Fibroblast of pulmonary artery (primary cell): ENCODE data around the gene DYNLL2.
"Not testable (repeated sequence)": the region's sequence is repeated elsewhere in the genome, so short reads cannot be mapped to it uniquely, and the experiment has no call there.

ENCODE experiments used
- DNase-seq: peaks from one replicate; pipeline ENCODE4 v3.0.0-alpha.2; 2010; ENCODE audit warnings: low read depth
- H3K4me3 ChIP-seq: replicated peaks from 2 replicates; pipeline ENCODE4 v1.5.1; 2011; ENCODE audit warnings: low read depth, mild to moderate bottlenecking, control low read depth, low read length, moderate library complexity
- TF ChIP-seq, protein P1 (sequence below): IDR thresholded peaks from 2 replicates; pipeline ENCODE4 v1.5.1; 2011; ENCODE audit warnings: mild to moderate bottlenecking, control low read depth, low read length, inconsistent platforms; ENCODE audit errors: missing control alignments

Gene DYNLL2

DNA sequence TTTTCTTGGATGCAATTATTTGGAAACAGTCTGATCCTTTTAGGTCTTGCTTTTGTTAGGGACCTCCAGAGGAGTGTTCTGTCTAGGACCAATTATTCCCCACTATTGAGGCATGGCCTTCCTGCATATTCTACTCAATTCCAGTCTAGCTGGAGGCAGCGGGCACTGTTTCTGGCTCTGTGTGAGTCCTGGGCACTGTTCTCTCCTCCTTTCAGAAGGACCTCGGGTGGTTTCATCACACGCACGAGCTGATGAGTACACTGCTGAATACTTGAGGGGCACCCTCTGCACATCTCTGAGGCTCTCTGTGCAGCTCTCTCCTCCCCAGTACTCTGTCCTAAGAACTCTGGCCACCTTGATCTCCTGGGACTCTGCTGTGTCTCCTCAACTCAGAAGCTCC, 30.7 kb downstream of the DYNLL2 start:
- DNase-seq: no peak
- no peak overlapping the region for H3K4me3 ChIP-seq
- TF ChIP-seq, protein P1, sequence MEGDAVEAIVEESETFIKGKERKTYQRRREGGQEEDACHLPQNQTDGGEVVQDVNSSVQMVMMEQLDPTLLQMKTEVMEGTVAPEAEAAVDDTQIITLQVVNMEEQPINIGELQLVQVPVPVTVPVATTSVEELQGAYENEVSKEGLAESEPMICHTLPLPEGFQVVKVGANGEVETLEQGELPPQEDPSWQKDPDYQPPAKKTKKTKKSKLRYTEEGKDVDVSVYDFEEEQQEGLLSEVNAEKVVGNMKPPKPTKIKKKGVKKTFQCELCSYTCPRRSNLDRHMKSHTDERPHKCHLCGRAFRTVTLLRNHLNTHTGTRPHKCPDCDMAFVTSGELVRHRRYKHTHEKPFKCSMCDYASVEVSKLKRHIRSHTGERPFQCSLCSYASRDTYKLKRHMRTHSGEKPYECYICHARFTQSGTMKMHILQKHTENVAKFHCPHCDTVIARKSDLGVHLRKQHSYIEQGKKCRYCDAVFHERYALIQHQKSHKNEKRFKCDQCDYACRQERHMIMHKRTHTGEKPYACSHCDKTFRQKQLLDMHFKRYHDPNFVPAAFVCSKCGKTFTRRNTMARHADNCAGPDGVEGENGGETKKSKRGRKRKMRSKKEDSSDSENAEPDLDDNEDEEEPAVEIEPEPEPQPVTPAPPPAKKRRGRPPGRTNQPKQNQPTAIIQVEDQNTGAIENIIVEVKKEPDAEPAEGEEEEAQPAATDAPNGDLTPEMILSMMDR: no peak

DNA sequence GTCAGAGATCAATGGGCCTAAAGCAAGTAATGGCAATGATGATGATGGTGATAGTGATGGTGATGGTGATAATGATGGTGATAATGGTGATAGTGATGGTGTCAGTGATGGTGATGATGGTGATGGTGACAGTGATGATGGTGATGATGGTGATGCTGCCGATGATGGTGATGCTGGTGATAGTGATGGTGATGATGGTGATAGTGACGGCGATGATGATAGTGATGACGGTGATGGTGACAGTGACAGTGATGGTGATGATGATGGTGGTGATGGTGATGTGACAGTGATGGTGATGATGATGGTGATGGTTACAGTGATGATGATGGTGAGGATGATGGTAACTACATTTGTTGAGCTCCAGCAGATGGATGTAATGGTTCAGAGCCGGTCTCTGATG, 34.2 kb downstream of the DYNLL2 start:
- H3K4me3 ChIP-seq: no peak overlapping the region
- TF ChIP-seq, protein P1: no peak
- no peak for DNase-seq

DNA sequence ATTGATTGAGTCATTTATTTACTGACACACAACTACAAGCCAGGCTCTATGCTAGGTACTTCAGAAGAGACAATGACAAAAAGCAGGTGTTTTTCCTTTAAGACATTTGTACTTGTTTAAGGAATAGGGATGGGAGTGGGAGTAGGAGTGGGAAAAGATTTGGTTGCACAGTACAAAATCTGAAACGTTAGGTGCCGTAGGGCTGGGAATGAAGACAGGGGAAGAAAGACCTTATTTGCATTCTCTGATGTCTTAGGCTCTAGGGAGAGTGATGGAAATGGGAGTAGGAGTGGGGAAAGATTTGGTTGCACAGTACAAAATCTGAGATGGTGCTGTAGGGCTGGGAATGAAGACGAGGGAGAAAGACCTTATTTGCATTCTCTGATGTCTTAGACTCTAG, 36.3 kb downstream of the DYNLL2 start:
- DNase-seq: no peak
- no peak overlapping the region for H3K4me3 ChIP-seq
- TF ChIP-seq, protein P1: no peak

DNA sequence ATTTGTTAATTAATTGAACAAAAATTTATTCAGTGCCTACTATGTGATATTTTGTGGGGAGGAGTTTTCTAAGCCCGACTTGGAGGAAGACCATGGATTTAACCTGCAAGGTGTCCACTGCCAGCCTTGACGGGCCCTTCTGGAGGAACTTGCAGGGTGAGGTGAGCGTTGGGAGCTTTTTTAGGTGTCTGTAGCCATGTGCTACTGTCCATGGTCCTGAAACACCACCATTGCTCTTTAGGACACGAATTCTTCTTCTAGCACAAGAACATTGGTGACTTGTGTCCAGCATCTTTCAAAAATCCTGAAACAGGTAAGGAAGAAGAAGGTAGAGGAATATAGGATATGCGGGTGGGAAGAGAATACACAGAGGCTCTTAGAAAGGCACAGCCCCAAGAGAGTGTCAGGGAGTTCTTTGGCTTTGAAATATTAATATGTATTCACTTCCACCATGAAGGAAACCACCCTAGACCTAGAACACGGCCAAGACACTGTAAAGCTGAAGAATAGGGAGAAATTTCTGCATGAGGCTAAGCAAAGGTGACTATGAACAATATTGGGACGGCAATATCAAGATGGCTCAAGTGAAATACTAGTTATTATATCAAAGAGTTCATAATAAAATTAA, 37.1 kb downstream of the DYNLL2 start:
- DNase-seq: peak; percentile 79
- no peak overlapping the region for H3K4me3 ChIP-seq
- TF ChIP-seq, protein P1: no peak

DNA sequence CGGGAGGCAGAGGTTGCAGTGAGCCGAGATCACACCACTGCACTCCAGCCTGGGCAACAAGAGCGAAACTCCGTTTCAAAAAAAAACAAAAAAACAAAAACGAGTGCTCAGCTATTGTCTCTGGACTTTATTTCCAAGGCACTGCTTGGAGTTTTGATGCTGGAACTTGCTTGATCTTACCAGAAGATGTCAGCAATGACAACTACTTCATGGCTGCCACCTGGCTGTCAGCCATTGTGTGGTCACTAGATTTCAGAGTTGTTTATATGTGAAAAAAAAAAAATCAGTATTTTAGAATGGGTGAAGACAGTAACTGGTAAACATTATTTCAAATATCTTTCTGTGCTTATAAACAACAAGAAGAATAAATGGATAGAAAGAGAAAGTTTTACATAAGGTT, 38.7 kb downstream of the DYNLL2 start:
- peak; percentile 39 for DNase-seq
- no peak overlapping the region for H3K4me3 ChIP-seq
- TF ChIP-seq, protein P1: peak; percentile 11

DNA sequence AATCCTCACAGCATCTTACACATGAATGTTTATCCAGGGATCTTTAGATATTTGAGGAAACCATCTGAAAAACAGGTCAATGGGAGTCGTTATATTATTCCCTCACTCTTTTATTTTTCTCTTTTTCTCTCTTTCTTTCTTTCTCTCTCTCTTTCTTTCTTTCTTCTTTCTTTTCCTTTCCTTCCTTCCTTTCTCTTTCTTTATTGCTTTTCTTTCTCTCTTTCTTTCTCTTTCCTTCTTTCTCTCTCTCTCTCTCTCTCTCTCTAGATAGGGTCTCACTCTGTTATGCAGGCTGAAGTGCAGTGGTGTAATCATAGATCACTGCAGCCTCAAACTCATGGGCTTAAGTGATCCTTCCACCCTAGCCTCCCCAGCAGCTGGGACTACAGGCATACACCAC, 44.6 kb downstream of the DYNLL2 start:
- no peak for DNase-seq
- no peak overlapping the region for H3K4me3 ChIP-seq
- TF ChIP-seq, protein P1: no peak

DNA sequence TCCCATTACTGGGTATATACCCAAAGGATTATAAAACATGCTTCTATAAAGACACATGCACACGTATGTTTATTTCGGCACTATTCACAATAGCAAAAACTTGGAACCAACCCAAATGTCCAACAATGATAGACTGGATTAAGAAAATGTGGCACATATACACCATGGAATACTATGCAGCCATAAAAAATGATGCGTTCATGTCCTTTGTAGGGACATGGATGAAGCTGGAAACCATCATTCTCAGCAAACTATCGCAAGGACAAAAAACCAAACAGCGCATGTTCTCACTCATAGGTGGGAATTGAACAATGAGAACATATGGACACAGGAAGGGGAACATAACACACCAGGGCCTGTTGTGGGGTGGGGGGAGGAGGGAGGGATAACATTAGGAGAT, 49.5 kb downstream of the DYNLL2 start:
- H3K4me3 ChIP-seq, DNase-seq: not testable (repeated sequence)
